Liver (tissue), 9 donors: ENCODE measurements around the gene AKR1C1. TPM values are rescaled to one million over a fixed set of nuclear protein-coding genes. Genes with fewer than 3 reads are reported as not detected.
A peak's percentile ranks its signal among the peaks of the same experiment; 100 is the strongest.
"Not testable (repeated sequence)": the region's sequence is repeated elsewhere in the genome, so short reads cannot be mapped to it uniquely, and the experiment has no call there.

Source experiments
- DNase-seq: peaks from one replicate; pipeline ENCODE4 v3.0.0-alpha.2; 2017; ENCODE audit warnings: low spot score
- H3K27ac ChIP-seq, 2 donors: one replicate each; pipeline ENCODE4 v1.7.0; 2013; ENCODE audit warnings: inconsistent platforms in 2 of 2, low read length in 2 of 2, control low read depth in 1 of 2, low read depth in 1 of 2, mild to moderate bottlenecking in 1 of 2
- H3K27me3 ChIP-seq, 4 donors: one replicate each; pipeline versions ENCODE4 v1.6.1 to v1.7.0; 2013; ENCODE audit warnings: low read length in 3 of 4, inconsistent platforms in 1 of 4, mild to moderate bottlenecking in 1 of 4, moderate library complexity in 1 of 4; ENCODE audit not compliant: control insufficient read depth in 4 of 4, insufficient read depth in 4 of 4
- H3K36me3 ChIP-seq, 4 donors: one replicate each; pipeline versions ENCODE4 v1.6.1 to v1.7.0; 2013; ENCODE audit warnings: low read length in 3 of 4, mild to moderate bottlenecking in 3 of 4, low read depth in 1 of 4, moderate library complexity in 1 of 4; ENCODE audit not compliant: control insufficient read depth in 4 of 4, insufficient read depth in 3 of 4
- H3K4me1 ChIP-seq, 4 donors: one replicate each; pipeline versions ENCODE4 v1.6.1 to v1.7.0; 2013; ENCODE audit warnings: low read length in 3 of 4, mild to moderate bottlenecking in 3 of 4, moderate library complexity in 1 of 4; ENCODE audit not compliant: control insufficient read depth in 4 of 4, insufficient read depth in 4 of 4
- H3K4me3 ChIP-seq, 3 donors: one replicate each; pipeline versions ENCODE4 v1.6.1 to v1.7.0; 2013; ENCODE audit warnings: low read length in 3 of 3, control low read depth in 1 of 3, low read depth in 1 of 3, mild to moderate bottlenecking in 1 of 3
- H3K9ac ChIP-seq, 2 donors: one replicate each; pipeline ENCODE4 v1.7.0; 2013; ENCODE audit warnings: low read length in 2 of 2, mild to moderate bottlenecking in 2 of 2, moderate library complexity in 2 of 2, control low read depth in 1 of 2, low read depth in 1 of 2
- H3K9me3 ChIP-seq, 4 donors: one replicate each; pipeline versions ENCODE4 v1.6.1 to v1.7.0; 2013; ENCODE audit warnings: low read length in 3 of 4; ENCODE audit not compliant: control insufficient read depth in 4 of 4
- RXRA ChIP-seq, 2 donors: IDR thresholded peaks; 2 replicates each; pipeline ENCODE4 v1.6.1; 2017 to 2018; ENCODE audit warnings: antibody characterized with exemption in 2 of 2, mild to moderate bottlenecking in 1 of 2
- WGBS: extraction: QIAGEN DNeasy Blood & Tissue Kit; methylation state at CpG from one replicate; pipeline ENCODE4 v1.1.7; 2013; 5-methylcytosine and 5-hydroxymethylcytosine counted together
- polyA plus RNA-seq, 2 donors: library from polyadenylated mRNA; stranded (reverse) in 1 of 2; unstranded in 1 of 2; fragments of 200-250 nt in 1 of 2; fragments of >200 nt in 1 of 2; fragmentation: Nextera tagmentation in 1 of 2; extraction: Ambion mirVana in 1 of 2; gene quantifications; one replicate each; pipeline versions ENCODE4 v1.2.1 to v1.2.3, GENCODE V29; 2013 to 2015
- total RNA-seq, 2 donors: library from RNA; depleted of rRNA; stranded (reverse); fragments of >200 nt; gene quantifications; one replicate each; pipeline ENCODE4 v1.2.3, GENCODE V29; 2014
- donor health status: healthy.
- donor health status: healthy.
- donor health status: healthy.
- donor health status: healthy.
- donor health status: healthy.

Gene AKR1C1
- total and polyA plus RNA-seq, 4 donors, result 128 to 540 (median 145) TPM

- WGBS, result 96% methylated on average over 4 of the region's 4 CpGs
- peaks cover 0 to 23% (median 18%) of the 10 kb centered on the region in 4 donors for H3K36me3 ChIP-seq
- not testable (repeated sequence) for H3K4me1 ChIP-seq, H3K9me3 ChIP-seq, H3K9ac ChIP-seq, DNase-seq, H3K27me3 ChIP-seq
- peak overlapping the region; percentile 35 to 74 (median 56) for H3K4me3 ChIP-seq
- H3K27ac ChIP-seq, result peak overlapping the region; percentile 31 to 50
Measured at GRCh38 chr10:4965763-4966162, 2.5 kb downstream of the AKR1C1 start.

- H3K4me1 ChIP-seq, H3K9ac ChIP-seq, H3K9me3 ChIP-seq, DNase-seq, H3K4me3 ChIP-seq, H3K27me3 ChIP-seq: not testable (repeated sequence)
- Histone ChIP-seq H3K36me3 (peaks cover 0 to 24% (median 18%) of the 10 kb centered on the region in 4 donors), H3K27ac (peak overlapping the region; percentile 31 to 35)
- 95% methylated on average over 3 of the region's 3 CpGs for WGBS
Measured at GRCh38 chr10:4967189-4967588, 4.0 kb downstream of the AKR1C1 start.

DNA sequence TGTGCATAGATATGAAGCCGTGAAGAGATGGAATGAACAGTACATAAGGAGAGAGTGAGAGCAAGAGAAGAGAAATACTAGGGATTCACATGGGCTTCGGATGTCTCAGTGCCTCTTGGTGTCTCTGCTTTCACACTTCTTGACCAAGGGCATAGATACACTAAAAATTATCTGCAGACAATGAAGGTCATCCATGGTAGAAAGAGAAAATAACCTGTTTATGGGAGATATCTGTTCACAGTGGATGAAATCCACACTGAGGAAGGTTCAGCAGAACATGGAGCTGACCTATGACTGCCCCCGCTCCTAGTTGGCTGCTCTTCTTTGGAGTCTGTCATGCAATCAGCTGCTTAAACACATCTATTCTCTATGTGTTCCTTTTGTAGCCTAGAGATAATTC lies 6.1 kb downstream of the AKR1C1 start:
- H3K9ac ChIP-seq, H3K4me3 ChIP-seq, H3K9me3 ChIP-seq, H3K27me3 ChIP-seq, H3K27ac ChIP-seq, H3K4me1 ChIP-seq, DNase-seq: not testable (repeated sequence)
- peaks cover 0 to 26% (median 20%) of the 10 kb centered on the region in 4 donors for H3K36me3 ChIP-seq
- 95% methylated on average over 3 of the region's 3 CpGs for WGBS

DNA sequence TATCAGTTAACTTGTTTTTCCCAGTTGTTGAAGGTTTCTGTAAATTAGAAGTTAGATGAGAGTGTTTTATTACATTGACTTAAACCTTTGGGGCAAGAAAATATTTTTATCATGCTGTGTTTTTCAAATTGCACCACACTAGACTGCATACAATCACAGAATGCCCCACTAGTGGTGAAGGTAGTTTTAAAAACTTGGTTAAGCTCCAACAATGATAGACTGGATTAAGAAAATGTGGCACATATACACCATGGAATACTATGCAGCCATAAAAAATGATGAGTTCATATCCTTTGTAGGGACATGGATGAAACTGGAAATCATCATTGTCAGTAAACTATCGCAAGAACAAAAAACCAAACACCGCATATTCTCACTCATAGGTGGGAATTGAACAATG lies 7.1 kb downstream of the AKR1C1 start:
- not testable (repeated sequence) for H3K9me3 ChIP-seq, H3K9ac ChIP-seq, DNase-seq, H3K4me1 ChIP-seq, H3K27ac ChIP-seq, H3K4me3 ChIP-seq, H3K27me3 ChIP-seq
- peaks cover 0 to 28% (median 23%) of the 10 kb centered on the region in 4 donors for H3K36me3 ChIP-seq
- WGBS, result 95% methylated on average over 2 of the region's 2 CpGs

DNA sequence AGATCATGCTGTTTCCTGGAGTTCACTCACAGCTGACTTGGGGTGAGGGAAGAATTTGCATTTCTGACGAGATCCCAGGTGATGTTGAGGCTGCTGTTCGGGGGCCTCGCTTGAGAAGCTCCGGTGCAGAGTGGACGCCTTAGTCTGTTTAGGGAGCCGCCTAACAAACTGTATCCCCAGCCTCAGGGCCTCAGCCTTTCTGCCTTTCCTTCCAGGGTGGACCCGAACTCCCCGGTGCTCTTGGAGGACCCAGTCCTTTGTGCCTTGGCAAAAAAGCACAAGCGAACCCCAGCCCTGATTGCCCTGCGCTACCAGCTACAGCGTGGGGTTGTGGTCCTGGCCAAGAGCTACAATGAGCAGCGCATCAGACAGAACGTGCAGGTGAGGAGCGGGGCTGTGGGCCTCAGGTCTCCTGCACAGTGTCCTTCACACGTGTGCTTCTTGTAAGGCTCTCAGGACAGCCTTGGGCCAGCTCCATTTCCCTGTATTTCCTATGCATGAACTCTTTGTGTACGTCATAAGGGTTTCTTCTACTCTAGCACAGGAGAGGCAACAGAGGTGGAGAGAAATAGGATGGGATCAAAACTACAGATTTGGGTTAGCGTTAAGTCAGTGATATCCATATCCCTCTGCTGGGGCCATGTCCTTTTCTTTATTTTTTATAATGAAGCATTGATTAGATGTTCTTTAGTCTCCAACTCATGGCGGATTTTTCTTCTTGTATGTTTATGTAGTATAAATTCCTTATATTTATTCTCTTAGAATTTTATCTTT lies 9.3 kb downstream of the AKR1C1 start:
- 96% methylated on average over 16 of the region's 18 CpGs for WGBS
- DNase-seq, H3K9me3 ChIP-seq, H3K27ac ChIP-seq, H3K9ac ChIP-seq, H3K4me3 ChIP-seq, H3K4me1 ChIP-seq, H3K27me3 ChIP-seq: not testable (repeated sequence)
- peaks cover 0 to 33% (median 30%) of the 10 kb centered on the region in 4 donors for H3K36me3 ChIP-seq

GRCh38 chr10:4973294-4973693 lies 10.1 kb downstream of the AKR1C1 start:
- H3K9ac ChIP-seq, H3K4me1 ChIP-seq, H3K9me3 ChIP-seq, H3K4me3 ChIP-seq, H3K27me3 ChIP-seq, H3K27ac ChIP-seq, DNase-seq: not testable (repeated sequence)
- 92% methylated on average over 1 of the region's 1 CpG for WGBS
- H3K36me3 ChIP-seq, result peaks cover 0 to 33% (median 30%) of the 10 kb centered on the region in 4 donors
- TF ChIP-seq RXRA (IDR thresholded peaks at IDR 0.05), result peak; percentile 48 to 68

DNA sequence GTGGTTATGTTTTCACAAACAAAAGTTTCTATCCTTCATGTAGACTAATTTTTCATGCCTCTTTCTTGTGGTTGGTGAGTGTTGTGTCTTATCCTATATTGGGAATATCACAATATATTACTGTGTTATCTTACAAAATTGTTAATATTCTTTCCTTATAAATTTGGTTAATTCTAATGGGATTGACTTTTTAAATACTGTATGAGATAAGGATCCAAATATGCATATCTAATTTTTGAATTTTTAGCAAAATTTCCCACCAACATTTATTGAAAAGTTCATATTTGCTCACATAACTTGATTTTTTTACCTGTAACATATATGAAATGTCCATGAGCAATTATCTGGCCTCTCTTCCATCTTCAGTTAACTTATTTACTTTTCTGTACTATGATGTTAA lies 11.2 kb downstream of the AKR1C1 start:
- not testable (repeated sequence) for H3K9ac ChIP-seq, H3K4me1 ChIP-seq, H3K4me3 ChIP-seq, H3K9me3 ChIP-seq, H3K27ac ChIP-seq, DNase-seq, H3K27me3 ChIP-seq
- H3K36me3 ChIP-seq, result peaks cover 0 to 31% (median 22%) of the 10 kb centered on the region in 4 donors
